ENCODE results near the gene POC1B. TPM values are rescaled to one million over a fixed set of nuclear protein-coding genes. Genes with fewer than 3 reads are reported as not detected.
A peak's percentile ranks its signal among the peaks of the same experiment; 100 is the strongest.

The POC1B gene
- total RNA-seq (2014; rRNA removed; shearing (Covaris generic); ENCODE audit: low replicate concordance), result 17.1 and 60.3 TPM in 2 replicates

DNA sequence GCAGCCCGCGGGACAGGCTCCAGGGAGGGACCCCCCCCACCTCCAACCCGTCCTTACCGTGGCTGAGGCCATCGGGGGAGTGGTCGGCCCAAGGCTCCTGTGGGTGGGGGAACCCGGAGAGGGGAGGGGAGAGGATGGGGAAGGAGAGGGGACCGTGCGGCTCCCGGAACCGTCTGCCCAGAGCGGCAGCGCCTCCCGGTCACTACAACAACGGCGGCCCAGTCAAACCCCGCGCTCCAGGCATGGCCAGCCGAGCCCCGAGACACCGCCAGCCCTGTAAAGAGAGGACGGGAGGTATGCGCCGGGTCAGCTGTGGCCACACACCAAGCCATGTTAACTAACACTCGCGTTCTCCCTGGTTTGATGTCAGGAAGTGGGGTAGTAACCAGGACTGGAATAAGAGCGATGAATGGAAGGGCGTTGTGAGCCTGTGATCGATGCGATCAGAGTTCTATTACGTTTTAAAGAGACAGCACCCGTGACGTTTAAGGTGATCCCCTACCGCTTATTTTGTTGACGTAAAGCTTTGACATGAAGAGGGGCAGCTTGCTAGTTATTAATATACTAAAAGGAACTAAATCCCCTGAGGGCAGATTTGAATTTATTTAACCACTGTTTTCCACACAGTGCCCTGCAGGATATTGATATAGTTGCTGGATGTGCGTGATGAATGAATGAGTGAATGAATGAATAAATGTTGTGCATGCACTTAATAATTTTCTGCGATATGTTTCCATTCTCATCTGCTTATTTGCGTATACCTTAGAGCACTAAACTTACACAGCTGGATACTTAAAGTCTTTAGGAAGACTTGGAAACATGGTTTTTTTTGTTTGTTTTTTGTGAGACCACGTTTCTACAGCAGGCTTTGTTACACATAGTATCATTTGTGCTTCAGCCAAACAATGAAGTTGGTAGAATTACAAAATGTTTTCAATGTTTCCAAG, at the start of gene POC1B:
POC1B (minus strand) TSS at position 224 of the 947 bp plus-strand sequence; CDS start at position 72, 152 bp downstream.
- no peaks in the 10 kb centered on the region for H3K27me3 ChIP-seq (ENCODE audit: low read length)
- peak within 1 kb of the TSS; percentile 84 for H3K4me3 ChIP-seq (ENCODE audit: low read length)
- H2AFZ ChIP-seq (ENCODE audit: low read length), result peak within 1 kb of the TSS; percentile 99
- H3K9me3 ChIP-seq (ENCODE audit: low read length), result no peaks in the 10 kb centered on the region
- peak within 1 kb of the TSS; percentile 82 for H3K9ac ChIP-seq (ENCODE audit: low read length)
- H3K4me2 ChIP-seq (ENCODE audit: low read depth, low read length, poor library complexity, severe bottlenecking), result peak within 1 kb of the TSS; percentile 83
- DNase-seq, result peak; percentile 88
- H3K4me1 ChIP-seq (ENCODE audit: low read length), result peaks cover 44% of the 10 kb centered on the region
- H3K36me3 ChIP-seq (ENCODE audit: insufficient read depth, low read length), result 0 out of 2 replicates have a peak, but pooled peaks cover 13% of the 10 kb centered on the region
- peak within 1 kb of the TSS; percentile 56 for H3K27ac ChIP-seq (ENCODE audit: low read length)
- H4K20me1 ChIP-seq (ENCODE audit: insufficient read depth, low read depth, low read length), result no peaks in the 10 kb centered on the region
- H3K79me2 ChIP-seq (ENCODE audit: low read length), result peaks cover 33% of the 10 kb centered on the region
- no peaks in the 10 kb centered on the region for H3K9me2 ChIP-seq (replicated peaks; ENCODE audit: insufficient read depth, low read length)

GRCh38 chr12:89575374-89575773, 49.5 kb upstream of the POC1B start:
- H3K9ac ChIP-seq (ENCODE audit: low read length), result no peak overlapping the region
- H2AFZ ChIP-seq (ENCODE audit: low read length), result no peak overlapping the region

DNA sequence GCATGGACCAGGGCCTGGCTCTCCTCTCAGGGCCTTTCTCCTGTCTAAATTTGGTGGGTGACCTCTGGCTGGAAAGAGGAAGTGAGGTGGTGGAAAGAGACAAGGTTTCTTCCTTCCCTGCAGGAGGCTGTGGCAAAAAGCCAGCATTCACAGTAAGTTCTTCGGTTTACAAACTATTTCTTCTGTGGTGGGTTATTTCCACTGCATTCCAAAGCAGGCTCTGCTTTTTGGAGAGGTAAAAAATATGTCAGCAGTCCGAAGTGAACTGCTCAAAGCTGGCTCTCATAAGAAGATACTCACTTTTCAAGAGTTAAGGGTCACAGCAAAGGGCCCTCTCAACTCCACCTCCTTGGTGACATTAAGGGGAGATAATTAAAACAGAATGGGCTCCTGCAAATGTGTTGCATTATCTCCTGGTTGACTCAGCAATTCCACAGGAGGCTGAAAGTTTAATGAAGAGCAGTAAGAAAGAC, 48.9 kb upstream of the POC1B start:
- Histone ChIP-seq H3K4me2 (ENCODE audit: low read depth, low read length, poor library complexity, severe bottlenecking) (no peak overlapping the region), H3K4me3 (ENCODE audit: low read length) (no peak overlapping the region)

More at GRCh38 chr12:89575374-89575773, 49.5 kb upstream of the POC1B start:
- Histone ChIP-seq H3K4me2 (ENCODE audit: low read depth, low read length, poor library complexity, severe bottlenecking) (no peak overlapping the region), H3K27ac (ENCODE audit: low read length) (no peak overlapping the region), H4K20me1 (ENCODE audit: insufficient read depth, low read depth, low read length) (no peaks in the 10 kb centered on the region), H3K79me2 (ENCODE audit: low read length) (no peaks in the 10 kb centered on the region), H3K9me2 (replicated peaks; ENCODE audit: insufficient read depth, low read length) (no peaks in the 10 kb centered on the region), H3K4me1 (ENCODE audit: low read length) (peaks cover 5% of the 10 kb centered on the region), H3K9me3 (ENCODE audit: low read length) (no peaks in the 10 kb centered on the region), H3K4me3 (ENCODE audit: low read length) (no peak overlapping the region), H3K36me3 (ENCODE audit: insufficient read depth, low read length) (no peaks in the 10 kb centered on the region), H3K27me3 (ENCODE audit: low read length) (no peaks in the 10 kb centered on the region)
- DNase-seq, result no peak

DNA sequence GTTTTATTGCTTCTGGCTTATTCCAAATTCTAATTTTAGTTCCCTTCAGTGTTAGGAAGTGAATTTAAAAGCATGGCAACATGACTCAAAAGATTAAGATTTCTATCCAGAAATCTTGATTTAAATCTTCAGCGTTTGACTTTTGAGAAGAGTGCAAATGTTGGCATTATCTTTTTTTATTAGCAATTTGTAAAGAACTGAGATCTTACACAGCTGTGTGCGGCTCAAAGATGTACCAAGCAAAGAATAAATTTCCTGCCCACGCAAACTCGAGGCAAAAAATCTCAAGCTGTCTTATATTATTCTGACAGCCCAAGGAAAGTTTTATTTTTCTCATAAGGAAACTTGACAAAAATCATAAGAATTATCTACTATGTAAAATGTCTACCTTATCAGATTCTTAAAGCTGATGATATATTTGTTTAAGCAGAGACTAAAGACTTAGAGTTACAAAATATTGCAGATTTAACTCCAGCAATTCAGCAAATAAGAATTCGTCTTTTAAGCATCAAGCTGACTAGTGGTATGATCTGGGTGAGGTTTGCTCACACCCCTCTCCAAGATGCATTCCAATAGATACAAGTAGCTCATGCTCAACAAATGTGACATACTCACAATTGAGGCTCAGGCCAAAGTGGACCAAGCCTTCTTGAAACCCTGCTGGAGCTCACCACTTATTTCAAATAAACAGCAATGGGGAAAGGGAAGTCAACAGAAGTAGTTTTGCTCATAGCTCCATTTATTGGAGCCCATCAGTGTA, 47.4 kb upstream of the POC1B start:
- Histone ChIP-seq H3K9me3 (ENCODE audit: low read length) (no peaks in the 10 kb centered on the region), H3K9me2 (replicated peaks; ENCODE audit: insufficient read depth, low read length) (no peaks in the 10 kb centered on the region), H3K79me2 (ENCODE audit: low read length) (no peaks in the 10 kb centered on the region), H2AFZ (ENCODE audit: low read length) (no peak overlapping the region), H3K27ac (ENCODE audit: low read length) (no peak overlapping the region), H3K4me2 (ENCODE audit: low read depth, low read length, poor library complexity, severe bottlenecking) (no peak overlapping the region), H3K4me3 (ENCODE audit: low read length) (no peak overlapping the region), H4K20me1 (ENCODE audit: insufficient read depth, low read depth, low read length) (no peaks in the 10 kb centered on the region), H3K4me1 (ENCODE audit: low read length) (peaks cover 5% of the 10 kb centered on the region), H3K27me3 (ENCODE audit: low read length) (no peaks in the 10 kb centered on the region), H3K36me3 (ENCODE audit: insufficient read depth, low read length) (no peaks in the 10 kb centered on the region), H3K9ac (ENCODE audit: low read length) (no peak overlapping the region)
- no peak for DNase-seq

More for the DNA sequence above, 48.9 kb upstream of the POC1B start:
- no peak for DNase-seq
- Histone ChIP-seq H3K9ac (ENCODE audit: low read length) (no peak overlapping the region), H2AFZ (ENCODE audit: low read length) (no peak overlapping the region), H3K27ac (ENCODE audit: low read length) (no peak overlapping the region), H3K9me2 (replicated peaks; ENCODE audit: insufficient read depth, low read length) (no peaks in the 10 kb centered on the region), H3K79me2 (ENCODE audit: low read length) (no peaks in the 10 kb centered on the region), H3K27me3 (ENCODE audit: low read length) (no peaks in the 10 kb centered on the region), H3K36me3 (ENCODE audit: insufficient read depth, low read length) (no peaks in the 10 kb centered on the region), H3K9me3 (ENCODE audit: low read length) (no peaks in the 10 kb centered on the region), H3K4me1 (ENCODE audit: low read length) (peaks cover 5% of the 10 kb centered on the region), H4K20me1 (ENCODE audit: insufficient read depth, low read depth, low read length) (no peaks in the 10 kb centered on the region)

DNA sequence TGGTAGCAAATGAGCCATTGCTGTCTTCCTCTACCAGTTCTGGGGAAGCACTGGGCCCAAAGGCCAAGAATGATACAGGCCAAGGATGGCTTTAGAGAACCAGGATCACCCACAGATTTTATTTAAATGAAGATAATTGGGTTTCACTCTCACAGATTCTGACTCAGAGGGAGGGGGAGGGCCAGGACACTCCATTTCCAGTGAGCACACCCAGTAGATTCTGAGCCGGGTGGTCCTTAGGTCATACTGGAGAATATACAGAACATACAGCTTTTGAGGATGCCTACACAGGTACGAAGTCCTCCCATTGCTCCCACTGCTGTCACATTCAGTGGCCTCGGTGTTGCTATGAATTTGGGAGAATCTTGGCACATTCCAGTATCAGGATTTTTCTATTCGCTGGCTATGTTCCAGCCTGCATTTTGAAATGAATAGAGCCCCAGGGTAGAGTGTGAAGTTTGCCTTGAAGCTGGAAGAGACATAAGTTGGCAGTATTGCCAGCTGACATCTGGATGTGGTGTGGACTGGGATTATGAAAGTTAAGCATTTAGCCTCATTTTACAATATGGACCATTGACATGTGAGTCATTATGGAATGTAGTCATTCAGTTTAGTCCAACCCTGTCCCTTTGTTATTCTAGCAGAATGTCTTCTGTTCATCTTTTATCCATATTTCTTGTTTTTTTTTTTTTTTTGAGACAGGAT, 45.8 kb upstream of the POC1B start:
- H3K4me2 ChIP-seq (ENCODE audit: low read depth, low read length, poor library complexity, severe bottlenecking), result no peak overlapping the region
- no peak overlapping the region for H3K9ac ChIP-seq (ENCODE audit: low read length)
- no peak for DNase-seq
- no peaks in the 10 kb centered on the region for H4K20me1 ChIP-seq (ENCODE audit: insufficient read depth, low read depth, low read length)
- H3K79me2 ChIP-seq (ENCODE audit: low read length), result no peaks in the 10 kb centered on the region
- no peaks in the 10 kb centered on the region for H3K9me2 ChIP-seq (replicated peaks; ENCODE audit: insufficient read depth, low read length)
- H3K27ac ChIP-seq (ENCODE audit: low read length), result no peak overlapping the region
- no peaks in the 10 kb centered on the region for H3K9me3 ChIP-seq (ENCODE audit: low read length)
- H3K36me3 ChIP-seq (ENCODE audit: insufficient read depth, low read length), result no peaks in the 10 kb centered on the region
- H3K4me1 ChIP-seq (ENCODE audit: low read length), result peaks cover 3% of the 10 kb centered on the region
- no peak overlapping the region for H3K4me3 ChIP-seq (ENCODE audit: low read length)
- no peaks in the 10 kb centered on the region for H3K27me3 ChIP-seq (ENCODE audit: low read length)
- no peak overlapping the region for H2AFZ ChIP-seq (ENCODE audit: low read length)

DNA sequence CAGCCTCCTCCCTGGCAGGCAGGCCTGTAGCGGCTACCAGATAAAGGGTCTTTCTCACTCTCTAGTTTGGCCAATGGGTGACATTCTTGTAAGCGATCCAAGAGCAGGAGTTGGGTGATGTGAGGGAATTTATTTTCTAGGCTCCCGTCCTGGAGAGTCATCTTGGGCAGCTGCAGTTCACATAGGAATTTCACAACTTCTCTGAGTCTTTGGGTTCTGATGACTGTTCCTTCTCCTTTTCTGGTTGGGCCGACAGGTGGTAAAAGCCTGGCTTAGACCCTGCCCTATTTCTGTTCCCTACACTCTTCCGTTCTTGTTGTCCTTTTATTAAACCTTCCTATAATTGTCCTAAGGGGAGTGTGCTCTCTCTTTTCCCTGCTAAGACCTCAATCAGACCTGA, 42.6 kb upstream of the POC1B start:
- H3K4me1 ChIP-seq (ENCODE audit: low read length), result no peaks in the 10 kb centered on the region
- no peaks in the 10 kb centered on the region for H3K79me2 ChIP-seq (ENCODE audit: low read length)
- H3K9ac ChIP-seq (ENCODE audit: low read length), result no peak overlapping the region
- no peaks in the 10 kb centered on the region for H3K36me3 ChIP-seq (ENCODE audit: insufficient read depth, low read length)
- no peak overlapping the region for H3K4me3 ChIP-seq (ENCODE audit: low read length)
- no peaks in the 10 kb centered on the region for H3K9me2 ChIP-seq (replicated peaks; ENCODE audit: insufficient read depth, low read length)
- no peaks in the 10 kb centered on the region for H4K20me1 ChIP-seq (ENCODE audit: insufficient read depth, low read depth, low read length)
- H3K4me2 ChIP-seq (ENCODE audit: low read depth, low read length, poor library complexity, severe bottlenecking), result no peak overlapping the region
- no peak overlapping the region for H3K27ac ChIP-seq (ENCODE audit: low read length)
- no peak overlapping the region for H2AFZ ChIP-seq (ENCODE audit: low read length)
- H3K27me3 ChIP-seq (ENCODE audit: low read length), result no peaks in the 10 kb centered on the region
- no peaks in the 10 kb centered on the region for H3K9me3 ChIP-seq (ENCODE audit: low read length)
- no peak for DNase-seq

- no peak overlapping the region for H3K4me3 ChIP-seq (ENCODE audit: low read length)
- H4K20me1 ChIP-seq (ENCODE audit: insufficient read depth, low read depth, low read length), result no peaks in the 10 kb centered on the region
- H3K27me3 ChIP-seq (ENCODE audit: low read length), result no peaks in the 10 kb centered on the region
- H3K27ac ChIP-seq (ENCODE audit: low read length), result no peak overlapping the region
- H3K9ac ChIP-seq (ENCODE audit: low read length), result no peak overlapping the region
- no peaks in the 10 kb centered on the region for H3K9me2 ChIP-seq (replicated peaks; ENCODE audit: insufficient read depth, low read length)
- H3K36me3 ChIP-seq (ENCODE audit: insufficient read depth, low read length), result no peaks in the 10 kb centered on the region
- H2AFZ ChIP-seq (ENCODE audit: low read length), result no peak overlapping the region
- H3K9me3 ChIP-seq (ENCODE audit: low read length), result no peaks in the 10 kb centered on the region
- DNase-seq, result no peak
- H3K4me2 ChIP-seq (ENCODE audit: low read depth, low read length, poor library complexity, severe bottlenecking), result no peak overlapping the region
- no peaks in the 10 kb centered on the region for H3K4me1 ChIP-seq (ENCODE audit: low read length)
- no peaks in the 10 kb centered on the region for H3K79me2 ChIP-seq (ENCODE audit: low read length)
Measured at GRCh38 chr12:89567691-89568239, 41.9 kb upstream of the POC1B start.
